ENCODE measurements around the gene CAAP1.

- TF ChIP-seq POLR2AphosphoS5 (IDR thresholded peaks at IDR 0.05; ENCODE audit: low read depth, low read length) = no peak
- TF ChIP-seq REST (IDR thresholded peaks at IDR 0.05; ENCODE audit: insufficient read depth in 1 of 2, low read depth in 2 of 2, low read length in 2 of 2) = no peak
- no peak for TF ChIP-seq SIN3A (IDR thresholded peaks at IDR 0.05; ENCODE audit: borderline replicate concordance, insufficient read depth, low read length)
These were observed 48.2 kb upstream of the CAAP1 start for GRCh38 chr9:26940779-26941178.

Data from PFSK-1 (cell line).